ENCODE results near the gene UMODL1.

DNA sequence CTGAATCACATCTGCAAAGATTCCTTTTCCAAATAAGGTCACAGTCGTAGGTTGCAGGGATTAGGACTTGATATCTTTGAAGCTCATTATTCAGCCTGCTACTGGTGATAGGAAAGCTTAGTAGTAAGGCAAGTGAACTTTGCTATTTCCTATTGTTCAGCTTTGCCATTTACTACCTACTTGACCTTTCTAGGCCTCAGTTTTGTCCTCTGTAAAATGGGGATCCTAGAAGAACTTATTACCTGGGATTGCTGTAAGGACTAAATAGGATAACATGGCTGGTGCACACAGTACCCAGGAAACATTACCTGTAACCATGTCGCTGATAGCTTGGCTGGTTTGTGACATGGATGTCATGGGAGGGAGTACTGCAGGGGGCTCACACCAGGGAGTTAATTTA lies 24.5 kb downstream of the UMODL1 start:
- TF ChIP-seq, protein P1, sequence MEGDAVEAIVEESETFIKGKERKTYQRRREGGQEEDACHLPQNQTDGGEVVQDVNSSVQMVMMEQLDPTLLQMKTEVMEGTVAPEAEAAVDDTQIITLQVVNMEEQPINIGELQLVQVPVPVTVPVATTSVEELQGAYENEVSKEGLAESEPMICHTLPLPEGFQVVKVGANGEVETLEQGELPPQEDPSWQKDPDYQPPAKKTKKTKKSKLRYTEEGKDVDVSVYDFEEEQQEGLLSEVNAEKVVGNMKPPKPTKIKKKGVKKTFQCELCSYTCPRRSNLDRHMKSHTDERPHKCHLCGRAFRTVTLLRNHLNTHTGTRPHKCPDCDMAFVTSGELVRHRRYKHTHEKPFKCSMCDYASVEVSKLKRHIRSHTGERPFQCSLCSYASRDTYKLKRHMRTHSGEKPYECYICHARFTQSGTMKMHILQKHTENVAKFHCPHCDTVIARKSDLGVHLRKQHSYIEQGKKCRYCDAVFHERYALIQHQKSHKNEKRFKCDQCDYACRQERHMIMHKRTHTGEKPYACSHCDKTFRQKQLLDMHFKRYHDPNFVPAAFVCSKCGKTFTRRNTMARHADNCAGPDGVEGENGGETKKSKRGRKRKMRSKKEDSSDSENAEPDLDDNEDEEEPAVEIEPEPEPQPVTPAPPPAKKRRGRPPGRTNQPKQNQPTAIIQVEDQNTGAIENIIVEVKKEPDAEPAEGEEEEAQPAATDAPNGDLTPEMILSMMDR (IDR thresholded peaks at IDR 0.05; ENCODE audit: low read length) = no peak
- no peak for TF ChIP-seq EZH2 (optimal IDR thresholded peaks at IDR 0.05; ENCODE audit: low read depth, low read length)
- TF ChIP-seq EZH2phosphoT487 (IDR thresholded peaks at IDR 0.05; ENCODE audit: low read length) = no peak

All from MM.1S (cell line).